Measurements from ENCODE around the gene TBXA2R. TPM values are rescaled to one million over a fixed set of nuclear protein-coding genes. Genes with fewer than 3 reads are reported as not detected.

The TBXA2R gene
- total and polyA plus RNA-seq, 2 of the 4 experiments (the other 2 are of a cell fraction): 0.36 to 2.3 TPM

- H4K91ac ChIP-seq (ENCODE audit: insufficient read depth, low read depth, low read length): no peak overlapping the region
- no peak overlapping the region for H4K5ac ChIP-seq (ENCODE audit: low read depth, low read length)
- H3K27me3 ChIP-seq (ENCODE audit: control insufficient read depth, insufficient read depth, low read length): no peaks in the 10 kb centered on the region
- H3K4me1 ChIP-seq (ENCODE audit: control insufficient read depth, insufficient read depth, low read length): peaks cover 3% of the 10 kb centered on the region; the same call in 1 of the 2 replicates
- no peak overlapping the region for H2BK5ac ChIP-seq (ENCODE audit: low read depth, low read length, poor library complexity, severe bottlenecking)
- H2AK5ac ChIP-seq (ENCODE audit: low read depth, low read length): peak overlapping the region; percentile 85
- H4K8ac ChIP-seq (ENCODE audit: low read depth in 2 of 2, low read length in 2 of 2): peak overlapping the region in 1 of 2 experiments; percentile 4; a peak in 1 of 4 replicates
- ChIA-PET POLR2A (ENCODE audit: unreplicated experiment) (no interaction called here), CTCF (no interaction called here)
- no peak overlapping the region for H3K27ac ChIP-seq (ENCODE audit: insufficient read depth, low read length)
- peaks cover 7% of the 10 kb centered on the region; the same call in 1 of the 2 replicates for H4K20me1 ChIP-seq (ENCODE audit: insufficient read depth, low read length)
- peak overlapping the region; percentile 60 for H2AK9ac ChIP-seq (replicated peaks; ENCODE audit: low read depth, low read length, poor library complexity)
- dilution Hi-C loops (cut with HindIII; ENCODE audit: low sequenced_read_pairs, unreplicated experiment): no loop called here
- no peak overlapping the region for H2BK120ac ChIP-seq (ENCODE audit: low read depth, low read length)
- no peak overlapping the region for H3K56ac ChIP-seq (ENCODE audit: extremely low read depth, insufficient read depth, low read length)
- intact Hi-C loops (cut with micrococcal nuclease): loop anchor here (1.0 to 10.0 kb wide), 2 partner anchors 73 to 293 kb away; no protein-coding TSS in a partner anchor
- no TSS peak for BruUV-seq (replicated peaks)
- no peak overlapping the region for H3K23ac ChIP-seq (ENCODE audit: low read depth, low read length)
- peak overlapping the region; percentile 73 for H2AFZ ChIP-seq (replicated peaks; ENCODE audit: low read length, poor library complexity)
- no peak overlapping the region for H3K4me3 ChIP-seq (ENCODE audit: insufficient read depth, low read depth, low read length)
- ATAC-seq (ENCODE audit: low read depth) (peak; percentile 95), DNase-seq (peak; percentile 29)
- H3K14ac ChIP-seq (replicated peaks; ENCODE audit: low read depth, low read length): no peak overlapping the region
- no peak overlapping the region; the same call in 1 of the 2 replicates for H3K4me2 ChIP-seq (ENCODE audit: low read depth, low read length)
- H3K9ac ChIP-seq (ENCODE audit: low read depth, low read length): no peak overlapping the region
- H3K9me3 ChIP-seq (ENCODE audit: control insufficient read depth, insufficient read depth, low read length): no peaks in the 10 kb centered on the region
- in situ Hi-C loops (cut with MboI; ENCODE audit: low sequenced_read_pairs): loop anchor here (25.0 kb wide), 1 partner anchor 306 kb away; no protein-coding TSS in a partner anchor
- peaks cover 3 to 17% of the 10 kb centered on the region in 2 experiments; a peak in 1 of 4 replicates for H3K79me1 ChIP-seq (ENCODE audit: low read depth in 1 of 2, low read length in 2 of 2)
- peaks cover 29% of the 10 kb centered on the region for H3K36me3 ChIP-seq (ENCODE audit: control insufficient read depth, insufficient read depth, low read length)
- WGBS, 2 experiments (ENCODE audit: extremely low coverage in 2 of 2, insufficient read length in 1 of 2): 85% methylated on average over 13 of the region's 31 CpGs; no CpG with 5 or more reads in 1 of the 2 experiments
- H2BK20ac ChIP-seq (ENCODE audit: low read depth, low read length): no peak overlapping the region
- no peak overlapping the region for H2BK15ac ChIP-seq (ENCODE audit: low read depth, low read length)
- H3K9me1 ChIP-seq (ENCODE audit: insufficient read depth, low read length): no peaks in the 10 kb centered on the region
- H3K4ac ChIP-seq (ENCODE audit: low read depth, low read length): no peak overlapping the region
- no peak overlapping the region for H3K18ac ChIP-seq (ENCODE audit: low read depth, low read length)
- no peak for TF ChIP-seq POLR2A (IDR thresholded peaks at IDR 0.05; ENCODE audit: low read depth, low read length)
- TF ChIP-seq FOS (IDR thresholded peaks at IDR 0.05; ENCODE audit: low read depth, low read length): no peak
- TF ChIP-seq RCOR1 (IDR thresholded peaks at IDR 0.05; ENCODE audit: insufficient replicate concordance, low read length): no peak
- no peak for TF ChIP-seq MXI1 (IDR thresholded peaks at IDR 0.05; ENCODE audit: borderline replicate concordance, low read depth, low read length)
- TF ChIP-seq MAZ (IDR thresholded peaks at IDR 0.05; ENCODE audit: borderline replicate concordance, low read depth, low read length): peak; percentile 88
- TF ChIP-seq BHLHE40 (IDR thresholded peaks at IDR 0.05; ENCODE audit: low read depth, low read length): no peak
- peak; percentile 80 for TF ChIP-seq RAD21 (IDR thresholded peaks at IDR 0.05; ENCODE audit: low read length)
- no peak for TF ChIP-seq ELK1 (IDR thresholded peaks at IDR 0.05; ENCODE audit: borderline replicate concordance, low read depth, low read length)
- TF ChIP-seq, protein P1, sequence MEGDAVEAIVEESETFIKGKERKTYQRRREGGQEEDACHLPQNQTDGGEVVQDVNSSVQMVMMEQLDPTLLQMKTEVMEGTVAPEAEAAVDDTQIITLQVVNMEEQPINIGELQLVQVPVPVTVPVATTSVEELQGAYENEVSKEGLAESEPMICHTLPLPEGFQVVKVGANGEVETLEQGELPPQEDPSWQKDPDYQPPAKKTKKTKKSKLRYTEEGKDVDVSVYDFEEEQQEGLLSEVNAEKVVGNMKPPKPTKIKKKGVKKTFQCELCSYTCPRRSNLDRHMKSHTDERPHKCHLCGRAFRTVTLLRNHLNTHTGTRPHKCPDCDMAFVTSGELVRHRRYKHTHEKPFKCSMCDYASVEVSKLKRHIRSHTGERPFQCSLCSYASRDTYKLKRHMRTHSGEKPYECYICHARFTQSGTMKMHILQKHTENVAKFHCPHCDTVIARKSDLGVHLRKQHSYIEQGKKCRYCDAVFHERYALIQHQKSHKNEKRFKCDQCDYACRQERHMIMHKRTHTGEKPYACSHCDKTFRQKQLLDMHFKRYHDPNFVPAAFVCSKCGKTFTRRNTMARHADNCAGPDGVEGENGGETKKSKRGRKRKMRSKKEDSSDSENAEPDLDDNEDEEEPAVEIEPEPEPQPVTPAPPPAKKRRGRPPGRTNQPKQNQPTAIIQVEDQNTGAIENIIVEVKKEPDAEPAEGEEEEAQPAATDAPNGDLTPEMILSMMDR (conservative IDR thresholded peaks at IDR 0.05; ENCODE audit: low read depth, low read length): peak; percentile 84
- no peak for TF ChIP-seq RFX5 (IDR thresholded peaks at IDR 0.05; ENCODE audit: low read depth, low read length)
- TF ChIP-seq CEBPB (IDR thresholded peaks at IDR 0.05; ENCODE audit: low read depth, low read length): no peak
- no peak for TF ChIP-seq NFE2L2 (IDR thresholded peaks at IDR 0.05; ENCODE audit: low read depth, low read length)
- TF ChIP-seq CHD1 (IDR thresholded peaks at IDR 0.05; ENCODE audit: low read depth, low read length): no peak
- no peak for TF ChIP-seq USF2 (IDR thresholded peaks at IDR 0.05; ENCODE audit: low read depth, low read length)
- TF ChIP-seq SMC3 (IDR thresholded peaks at IDR 0.05; ENCODE audit: low read depth, low read length): peak; percentile 82
These were observed 11.6 kb upstream of the TBXA2R start for GRCh38 chr19:3618144-3618810.
